Measurements from ENCODE around the gene PLCL1.

PLCL1 gene

GRCh38 chr2:197954328-197954727, 149.9 kb downstream of the PLCL1 start:
- DNase-seq (ENCODE audit: low read depth): no peak

GRCh38 chr2:197958592-197959150, 154.3 kb downstream of the PLCL1 start:
- no peak for DNase-seq (ENCODE audit: low read depth)

GRCh38 chr2:197959383-197959782, 155.0 kb downstream of the PLCL1 start:
- DNase-seq (ENCODE audit: low read depth): no peak

GRCh38 chr2:197960786-197961185, 156.4 kb downstream of the PLCL1 start:
- DNase-seq (ENCODE audit: low read depth): no peak

GRCh38 chr2:197964720-197965119, 160.3 kb downstream of the PLCL1 start:
- no peak for DNase-seq (ENCODE audit: low read depth)

- DNase-seq (ENCODE audit: low read depth): no peak
Observed at GRCh38 chr2:197965756-197966155, 161.4 kb downstream of the PLCL1 start.

GRCh38 chr2:197969391-197969893, 165.0 kb downstream of the PLCL1 start:
- DNase-seq (ENCODE audit: low read depth): peak; percentile 37

DNA sequence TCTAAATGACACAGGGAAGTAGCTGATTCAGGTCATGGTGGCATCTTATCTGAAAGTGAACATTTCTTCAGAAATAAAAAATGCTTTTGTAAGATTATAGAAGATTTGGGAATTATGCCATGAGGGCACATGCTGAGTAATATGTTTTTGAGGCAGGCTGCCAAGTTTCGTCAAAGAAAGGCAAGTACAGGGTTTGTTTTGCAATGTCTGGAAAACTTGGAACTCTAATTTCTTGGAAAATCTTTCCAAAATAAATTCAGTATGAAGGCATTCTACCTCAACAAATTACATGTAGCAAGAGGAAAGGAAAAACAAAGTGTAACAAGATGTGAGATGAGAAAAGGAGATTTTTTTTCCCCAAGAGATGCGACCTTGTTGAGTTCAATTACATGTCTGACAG, 167.7 kb downstream of the PLCL1 start:
- peak; percentile 56 for DNase-seq (ENCODE audit: low read depth)

DNA sequence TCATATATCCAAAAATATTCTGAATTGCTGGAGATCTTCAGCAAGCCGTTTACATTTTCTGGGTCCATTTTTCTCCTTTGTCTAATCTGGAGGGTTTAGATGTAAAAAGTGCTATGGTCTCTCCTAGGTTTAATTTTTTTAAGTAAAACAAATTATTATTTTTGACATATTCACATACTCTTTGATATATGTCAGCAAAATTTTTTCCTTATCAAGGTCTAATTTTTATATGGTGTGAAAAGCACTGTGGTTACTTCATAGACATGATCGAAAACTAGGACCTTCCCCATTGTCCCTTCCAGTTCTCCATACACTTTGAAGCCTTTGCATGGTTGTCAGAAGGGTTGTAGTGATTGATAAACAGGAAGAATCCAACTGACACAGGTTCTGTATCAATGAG, 168.2 kb downstream of the PLCL1 start:
- no peak for DNase-seq (ENCODE audit: low read depth)

DNA sequence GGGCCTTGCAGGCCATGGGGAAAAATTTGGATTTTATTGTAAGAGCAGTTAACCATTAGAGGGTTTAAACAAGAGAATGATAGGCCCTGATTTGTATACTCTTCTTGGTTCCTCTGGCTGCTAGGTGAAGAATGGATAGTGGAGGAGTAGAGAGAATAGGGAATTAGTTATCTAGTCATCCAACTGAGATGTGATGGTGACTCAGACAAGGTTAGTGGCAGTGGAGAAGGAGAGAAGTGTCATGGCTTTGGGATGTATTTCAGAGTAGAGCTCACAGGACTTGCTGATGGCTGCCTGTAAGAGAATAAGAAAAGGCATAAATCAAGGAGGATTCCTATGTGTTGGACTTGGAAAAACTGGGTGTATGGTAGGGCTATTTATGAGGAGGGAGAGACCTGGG, 169.4 kb downstream of the PLCL1 start:
- no peak for DNase-seq (ENCODE audit: low read depth)

DNA sequence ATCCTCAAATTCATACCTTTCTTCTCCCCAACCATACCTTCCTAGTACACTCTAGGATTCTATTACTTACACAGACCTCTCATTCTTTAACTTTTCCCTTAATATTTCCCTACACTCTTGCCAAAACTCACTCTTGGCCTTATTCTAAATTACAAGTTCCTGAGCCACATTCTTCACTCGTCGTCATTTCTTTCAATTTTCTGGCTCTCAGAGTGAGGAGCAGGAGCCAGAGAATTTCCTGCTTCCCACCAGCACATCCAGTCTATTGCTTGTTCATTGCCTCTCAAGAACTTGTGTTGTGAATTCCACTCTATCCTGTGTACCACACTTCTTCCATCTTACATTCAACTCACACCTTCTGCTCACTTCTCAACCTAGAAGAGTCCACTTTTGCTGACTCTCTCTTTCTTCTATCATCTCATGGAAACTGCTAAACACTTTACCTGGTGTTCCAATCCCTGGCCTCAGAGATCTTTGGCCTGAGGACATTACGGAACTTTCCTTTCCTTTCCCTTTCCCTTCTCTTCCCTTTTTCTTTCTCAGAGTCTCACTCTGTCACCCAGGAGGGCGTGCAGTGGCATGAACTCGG, 171.6 kb downstream of the PLCL1 start:
- DNase-seq (ENCODE audit: low read depth): no peak

DNA sequence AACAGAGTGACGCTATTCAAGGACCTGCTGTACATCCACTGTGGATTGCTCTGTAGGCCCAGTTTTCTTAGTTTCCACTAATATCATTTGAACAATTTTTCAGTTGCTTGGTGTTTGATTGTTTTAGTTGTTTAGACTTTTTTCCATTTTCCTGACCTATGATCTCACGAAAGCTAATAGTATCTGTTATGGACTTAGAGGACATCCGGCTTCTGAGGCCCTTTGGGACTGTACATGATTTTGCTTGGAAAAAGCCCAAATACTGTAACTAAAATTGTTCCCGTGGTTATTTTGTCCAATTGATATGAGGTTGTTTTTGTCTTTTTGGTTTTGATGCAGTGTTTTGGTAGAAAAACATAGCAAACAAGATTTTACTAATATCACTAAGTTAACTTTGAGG, 174.6 kb downstream of the PLCL1 start:
- DNase-seq (ENCODE audit: low read depth): no peak

GRCh38 chr2:197982565-197982964, 178.2 kb downstream of the PLCL1 start:
- DNase-seq (ENCODE audit: low read depth): no peak

DNA sequence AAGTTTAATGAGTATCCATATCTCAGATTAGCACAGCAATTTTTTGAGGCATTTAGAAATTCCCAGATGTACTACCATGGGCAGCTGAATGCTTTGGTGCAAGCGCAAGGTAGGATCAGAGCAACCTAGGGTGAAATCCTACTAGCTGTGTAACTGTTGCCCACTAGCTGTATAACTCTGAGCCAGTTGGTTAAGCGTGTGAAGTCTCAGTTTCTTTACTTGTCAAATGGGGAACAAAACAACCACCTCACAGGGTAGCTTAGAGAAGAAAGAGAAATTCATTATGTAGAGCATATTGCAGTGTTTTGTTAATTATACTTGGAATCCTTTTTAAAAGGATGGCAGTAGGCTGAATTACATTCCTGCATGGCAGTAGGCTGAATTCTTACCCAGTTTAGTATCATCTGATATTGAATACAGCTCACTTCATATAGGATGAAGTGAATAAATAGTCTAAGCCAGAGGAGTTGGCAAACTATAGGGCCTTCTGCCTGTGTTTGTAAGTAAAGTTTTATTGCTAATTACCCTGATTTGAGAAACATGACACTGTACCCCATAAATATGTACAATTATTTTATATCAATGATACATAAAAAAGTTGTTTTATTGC, 180.7 kb downstream of the PLCL1 start:
- DNase-seq (ENCODE audit: low read depth): no peak

- DNase-seq (ENCODE audit: low read depth): no peak
Observed at GRCh38 chr2:197986977-197987376, 182.6 kb downstream of the PLCL1 start.

GRCh38 chr2:197990356-197990755, 186.0 kb downstream of the PLCL1 start:
- no peak for DNase-seq (ENCODE audit: low read depth)

- DNase-seq (ENCODE audit: low read depth): no peak
Observed at GRCh38 chr2:197992482-197993133, 188.2 kb downstream of the PLCL1 start.

GRCh38 chr2:197993363-197993762, 189.0 kb downstream of the PLCL1 start:
- DNase-seq (ENCODE audit: low read depth): no peak

DNA sequence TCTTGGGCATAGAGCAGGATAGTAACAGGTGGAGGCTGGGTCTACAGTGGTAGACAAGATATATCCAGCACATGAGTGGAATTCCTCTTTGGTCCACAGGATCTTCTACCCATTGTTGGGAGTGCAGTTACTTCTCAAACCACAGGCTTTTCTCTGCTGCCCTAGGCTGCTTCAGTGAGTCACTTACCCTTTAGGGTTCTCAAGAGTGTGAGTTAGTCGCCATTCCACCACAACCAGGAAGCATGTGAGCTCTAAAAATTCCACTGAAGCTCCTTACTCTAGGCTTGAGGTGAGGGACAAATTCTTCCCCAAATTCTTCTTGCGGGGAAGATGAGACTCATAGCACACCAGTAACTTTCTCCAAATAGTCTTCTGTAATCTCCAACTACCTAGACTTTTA, 189.4 kb downstream of the PLCL1 start:
- no peak for DNase-seq (ENCODE audit: low read depth)

DNA sequence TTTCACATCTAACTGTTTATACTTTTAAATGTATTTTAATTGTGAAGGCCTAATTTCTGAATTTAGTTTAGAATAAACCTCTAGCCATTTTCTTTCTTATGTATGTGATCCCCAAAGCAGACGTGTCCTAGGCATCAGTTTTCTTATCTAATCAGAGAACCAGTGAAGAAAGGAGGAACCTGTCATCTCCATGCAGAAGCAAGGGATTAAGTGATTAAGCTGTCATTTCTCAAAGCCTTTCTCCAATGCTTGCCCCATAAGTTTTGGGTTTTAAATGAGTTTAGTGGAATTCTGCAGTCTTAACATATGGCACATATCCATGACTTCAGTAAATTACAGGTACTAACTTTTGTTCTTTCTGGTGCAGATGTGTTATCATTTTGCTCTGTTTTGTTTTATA, 190.4 kb downstream of the PLCL1 start:
- no peak for DNase-seq (ENCODE audit: low read depth)

GRCh38 chr2:197996583-197996982, 192.2 kb downstream of the PLCL1 start:
- no peak for DNase-seq (ENCODE audit: low read depth)

DNA sequence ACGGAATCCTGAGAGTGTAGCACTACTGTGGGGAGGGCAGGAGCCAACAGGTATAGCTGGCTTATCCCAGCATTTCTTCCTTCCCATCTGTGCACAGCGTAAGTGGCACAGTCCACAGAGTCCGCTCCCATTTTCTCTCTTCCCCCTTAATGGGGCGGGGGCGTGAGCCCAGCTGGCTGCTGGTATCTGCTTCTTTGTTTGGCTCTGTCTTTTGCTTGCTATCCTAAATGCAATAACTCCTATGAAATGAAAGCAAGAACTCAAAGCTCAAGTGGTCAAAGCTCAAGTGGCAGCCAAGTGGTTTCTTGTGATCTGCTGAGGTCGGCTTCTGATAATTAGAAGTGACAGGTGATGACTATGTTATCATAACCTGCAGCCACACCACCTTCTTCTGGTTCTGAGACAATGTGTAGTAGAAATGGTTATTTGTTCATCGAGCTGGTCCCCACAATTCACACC, 192.7 kb downstream of the PLCL1 start:
- DNase-seq (ENCODE audit: low read depth): no peak

DNA sequence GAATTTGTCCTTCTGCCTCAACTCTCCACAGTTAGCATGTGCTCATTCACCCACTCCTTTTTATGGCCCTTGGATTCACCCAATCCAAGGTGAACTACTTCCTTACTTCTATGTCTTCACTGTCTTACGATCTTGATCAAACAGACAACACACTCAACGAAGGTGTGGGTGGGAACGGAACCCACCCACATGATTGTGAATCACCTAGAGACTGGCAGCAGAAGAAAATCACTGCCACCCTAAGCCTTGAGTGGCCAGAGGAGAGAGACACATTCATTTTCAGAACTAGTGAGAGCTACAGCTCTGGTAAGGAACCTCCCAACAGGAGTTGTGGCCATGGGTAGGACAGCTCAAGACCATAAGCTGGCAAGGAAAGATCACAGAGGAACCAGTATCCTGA, 194.3 kb downstream of the PLCL1 start:
- DNase-seq (ENCODE audit: low read depth): no peak
